ENCODE data around the gene BLTP2.
"Not testable (repeated sequence)": the region's sequence is repeated elsewhere in the genome, so short reads cannot be mapped to it uniquely, and the experiment has no call there.

Gene BLTP2

GRCh38 chr17:28646039-28646754, 1.2 kb upstream of the BLTP2 start:
- DNase-seq (ENCODE audit: low read depth) = no peak

DNA sequence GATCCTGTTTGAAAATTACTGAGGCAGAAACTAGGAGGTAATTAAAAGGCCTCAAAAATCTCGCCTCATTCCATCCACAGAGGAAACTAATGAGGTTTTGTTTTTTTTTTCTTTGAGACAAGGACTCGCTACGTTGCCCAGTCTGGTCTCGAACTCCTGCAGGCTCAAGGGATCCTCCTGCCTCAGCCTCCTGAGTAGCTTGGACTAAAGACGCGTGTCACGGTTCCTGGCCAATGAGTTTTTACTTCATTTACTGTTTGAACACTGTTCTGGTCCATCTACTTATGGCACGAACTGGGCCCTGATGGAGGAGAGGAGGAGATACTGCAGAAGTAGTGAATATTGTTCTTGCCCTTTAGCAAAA, 600 bp upstream of the BLTP2 start:
- DNase-seq (ENCODE audit: low read depth) = no peak

DNA sequence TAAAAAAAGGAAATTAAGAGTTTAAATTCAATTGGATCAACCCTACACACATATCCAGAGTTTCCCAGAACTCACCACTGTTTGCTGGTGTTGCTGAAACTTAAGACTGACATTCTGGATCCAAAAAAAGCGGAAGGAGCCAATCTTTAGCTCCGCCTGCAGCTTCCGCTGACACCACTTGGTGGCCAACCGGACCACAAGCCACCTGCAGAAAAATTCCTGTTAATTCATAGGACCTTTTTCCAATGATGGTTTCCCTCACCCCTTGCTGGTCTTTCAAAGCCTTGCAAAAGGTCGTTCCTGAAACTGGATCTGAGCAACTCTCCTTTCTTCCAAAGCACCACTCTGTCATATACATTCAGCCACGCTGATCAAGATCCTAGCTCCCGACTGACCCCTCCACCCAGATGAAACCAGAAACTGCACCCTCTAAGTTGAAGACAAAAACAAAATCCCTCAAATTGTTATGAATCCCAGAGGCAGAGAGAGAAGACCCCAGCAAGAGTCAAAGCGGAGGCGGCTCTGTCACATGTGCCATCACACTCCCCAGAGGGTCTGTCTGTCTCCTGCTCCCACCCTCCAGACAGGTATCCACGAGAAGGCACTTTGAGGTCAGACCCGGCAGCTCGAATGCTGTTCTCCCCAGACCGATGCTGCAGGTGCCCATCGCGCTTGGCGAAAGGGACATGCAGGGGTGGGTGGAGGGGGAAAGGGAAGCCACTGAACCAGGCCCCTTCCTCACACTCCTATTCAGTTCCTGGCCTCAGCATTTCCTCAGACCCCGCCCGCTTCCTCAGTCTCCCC, 773 bp downstream of the BLTP2 start:
- no peak for DNase-seq (ENCODE audit: low read depth)

DNA sequence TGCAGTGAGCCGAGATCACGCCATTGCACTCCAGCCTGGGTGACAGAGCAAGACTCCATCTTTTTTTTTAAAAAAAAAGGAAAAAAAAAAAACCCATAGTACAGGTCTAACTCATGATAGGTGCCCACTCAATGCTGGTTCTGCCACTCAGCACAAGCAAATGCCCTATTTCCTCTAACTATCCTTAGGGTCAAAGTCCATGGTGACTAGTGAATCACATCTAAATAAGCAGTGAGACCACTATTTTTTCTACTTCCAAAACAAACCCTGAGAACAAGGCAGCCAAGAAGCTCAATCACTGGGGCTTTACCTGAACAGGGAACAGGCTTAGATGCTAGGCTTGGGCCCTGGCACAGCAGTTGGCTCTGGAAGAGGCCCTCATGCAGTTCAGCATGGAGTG, 3.4 kb downstream of the BLTP2 start:
- DNase-seq (ENCODE audit: low read depth) = no peak

- no peak for DNase-seq (ENCODE audit: low read depth)
Observed at GRCh38 chr17:28635506-28635905, 9.5 kb downstream of the BLTP2 start.

GRCh38 chr17:28634206-28634865, 10.6 kb downstream of the BLTP2 start:
- DNase-seq (ENCODE audit: low read depth) = no peak

DNA sequence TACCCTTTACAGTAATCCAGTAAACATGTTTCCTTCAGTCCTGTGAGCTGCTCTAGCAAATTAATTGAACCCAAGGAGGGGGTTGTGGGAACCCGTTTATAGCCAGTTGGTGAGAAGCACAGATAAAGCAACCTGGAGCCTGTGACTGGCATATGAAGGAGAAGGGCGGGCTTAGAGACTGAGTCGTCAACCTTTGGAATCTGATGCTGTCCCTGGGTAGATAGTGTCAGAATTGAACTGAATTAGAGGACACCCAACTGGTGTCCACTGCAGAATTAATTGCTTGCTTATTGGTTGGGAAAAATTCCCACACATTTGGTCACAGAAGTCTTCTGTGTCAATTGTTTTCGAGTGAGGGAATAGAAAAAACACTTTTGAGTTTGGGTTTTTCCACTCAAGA, 18.1 kb downstream of the BLTP2 start:
- no peak for DNase-seq (ENCODE audit: low read depth)

- DNase-seq (ENCODE audit: low read depth) = no peak
Observed at GRCh38 chr17:28624148-28624547, 20.8 kb downstream of the BLTP2 start.

- no peak for DNase-seq (ENCODE audit: low read depth)
Observed at GRCh38 chr17:28623696-28624095, 21.3 kb downstream of the BLTP2 start.

DNA sequence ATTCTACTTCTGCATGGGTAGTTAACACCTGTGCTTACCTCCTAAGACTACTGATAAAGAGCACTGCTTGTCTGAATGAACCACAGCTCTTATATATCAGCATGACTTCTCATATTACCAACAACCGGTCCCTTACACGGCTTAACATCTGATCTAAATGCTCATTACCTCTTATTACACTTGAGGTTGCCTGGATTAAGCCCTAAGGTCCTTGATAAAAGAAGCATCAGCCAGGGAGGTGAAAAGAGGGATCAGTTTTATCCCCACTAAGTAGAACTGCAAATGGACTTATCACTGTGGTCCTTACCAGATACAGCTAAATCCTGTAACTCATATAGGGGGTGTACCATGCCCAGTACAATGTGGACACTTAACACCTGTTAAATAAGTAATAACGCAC, 22.8 kb downstream of the BLTP2 start:
- no peak for DNase-seq (ENCODE audit: low read depth)

DNA sequence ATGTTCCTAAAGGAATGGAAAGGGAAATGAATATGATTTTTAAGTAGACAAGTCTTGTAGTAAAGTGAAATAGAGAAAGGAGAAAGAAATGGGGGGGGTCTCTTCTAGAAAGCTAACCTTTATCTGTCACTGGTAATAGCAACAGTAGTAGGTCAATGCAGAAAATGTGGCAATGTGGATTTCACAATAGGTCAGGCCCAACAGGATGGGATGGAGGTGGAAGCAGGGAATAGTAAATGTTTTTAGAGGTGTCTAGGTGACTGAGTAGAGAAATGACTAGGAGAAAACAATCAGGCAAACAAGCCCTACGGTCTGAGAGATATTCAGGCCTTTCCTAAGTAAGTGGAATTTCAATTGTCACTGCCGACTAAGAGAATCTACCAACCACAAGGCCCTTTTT, 24.9 kb downstream of the BLTP2 start:
- DNase-seq (ENCODE audit: low read depth) = no peak

DNA sequence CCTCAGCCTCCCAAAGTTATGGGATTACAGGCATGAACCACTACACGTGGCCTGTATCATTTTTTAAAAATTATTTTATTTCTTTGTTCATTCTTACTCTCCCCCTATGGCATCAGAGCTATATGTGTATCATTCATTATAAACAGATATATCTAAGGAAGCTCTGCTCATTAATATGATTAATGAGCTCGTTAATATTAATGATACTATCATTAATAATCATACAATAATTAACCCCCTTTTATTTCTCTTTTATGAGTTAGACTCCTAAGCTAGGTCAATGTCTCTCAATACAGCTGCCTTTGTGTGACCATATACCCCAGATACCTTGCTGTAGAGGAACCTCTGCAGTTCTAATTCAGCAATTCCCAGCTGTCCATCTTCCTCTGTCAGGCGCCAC, 26.5 kb downstream of the BLTP2 start:
- DNase-seq (ENCODE audit: low read depth) = no peak

GRCh38 chr17:28616281-28616680, 28.7 kb downstream of the BLTP2 start:
- DNase-seq (ENCODE audit: low read depth) = no peak

DNA sequence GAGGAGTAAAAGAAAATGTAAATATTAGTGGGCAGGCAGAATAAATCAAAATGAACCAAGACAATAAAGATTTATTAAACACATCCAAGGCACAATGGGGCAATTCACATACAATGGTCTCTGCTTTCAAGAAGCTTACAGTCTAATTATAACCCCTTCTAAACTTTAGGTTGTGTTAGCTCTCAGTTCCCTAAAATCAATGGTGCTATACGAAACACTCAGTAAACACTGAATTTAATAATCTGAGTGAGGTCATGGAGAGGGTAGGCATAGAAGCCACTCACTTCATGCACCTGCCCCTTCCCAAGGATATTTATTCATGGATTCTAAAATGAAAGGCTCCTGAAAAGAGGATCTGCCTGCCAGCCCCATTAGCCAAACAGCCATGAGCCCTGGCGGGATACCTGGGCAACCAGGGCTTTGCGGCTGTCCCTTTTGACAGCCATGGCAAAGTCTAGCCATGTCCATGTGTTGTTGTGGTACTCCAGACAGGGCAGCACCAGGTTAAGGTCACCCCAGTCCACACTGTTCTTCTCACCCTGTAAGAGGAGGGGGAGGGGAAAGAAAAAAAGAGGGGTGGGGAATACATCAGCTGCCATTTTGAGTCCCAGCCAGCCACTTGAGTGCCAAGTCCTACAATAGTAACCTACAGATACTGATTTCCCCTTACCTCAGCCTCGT, 29.6 kb downstream of the BLTP2 start:
- DNase-seq (ENCODE audit: low read depth) = no peak

DNA sequence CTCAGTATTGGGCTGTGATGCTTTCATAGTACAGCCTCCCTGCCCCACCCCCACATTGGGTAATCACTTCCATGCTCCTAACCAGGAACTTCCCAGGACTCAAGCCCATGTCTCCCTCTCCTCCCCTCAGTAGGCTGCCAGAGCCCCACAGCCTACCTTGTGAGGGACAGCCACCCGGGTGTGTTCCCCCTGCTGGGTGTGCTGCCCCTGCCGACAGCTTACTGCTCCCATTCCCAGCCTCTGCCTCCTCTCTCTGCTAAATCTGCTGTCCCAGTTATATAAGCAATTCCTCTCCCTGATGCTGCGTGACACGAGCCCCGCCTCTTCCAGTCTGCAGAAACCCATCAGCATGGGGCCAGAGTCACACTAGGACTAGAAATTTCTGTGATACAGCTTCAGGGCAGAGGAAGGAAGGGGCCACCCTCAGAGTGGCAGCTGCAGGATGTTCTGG, 31.0 kb downstream of the BLTP2 start, which contains the start of gene RSKR:
RSKR (minus strand) TSS at position 255 of the 451 bp plus-strand sequence; CDS start at position 231, 24 bp downstream.
- no peak for DNase-seq (ENCODE audit: low read depth)

GRCh38 chr17:28612936-28613872, 31.8 kb downstream of the BLTP2 start:
- DNase-seq (ENCODE audit: low read depth) = no peak

DNA sequence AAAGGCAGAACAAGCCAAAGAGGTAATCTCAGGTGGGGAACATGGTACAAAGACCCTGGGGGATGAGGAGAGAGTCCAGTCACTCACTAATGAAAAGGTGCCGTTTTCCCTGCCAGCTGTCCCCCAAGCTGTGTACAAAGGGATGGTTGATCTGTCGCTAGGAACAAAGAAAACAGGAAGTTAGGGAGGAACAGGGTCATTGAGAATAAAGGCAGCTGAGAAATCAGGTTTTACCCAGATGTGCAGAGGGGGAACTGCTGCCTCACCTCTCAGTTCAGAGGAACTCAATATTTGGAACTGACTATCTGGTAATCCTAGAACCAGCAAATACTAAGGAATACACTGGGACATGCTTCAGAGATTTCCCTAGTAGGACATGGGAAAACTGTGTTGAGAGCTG, 32.4 kb downstream of the BLTP2 start:
- DNase-seq (ENCODE audit: low read depth) = no peak

GRCh38 chr17:28610376-28610775, 34.6 kb downstream of the BLTP2 start:
- DNase-seq (ENCODE audit: low read depth) = no peak

GRCh38 chr17:28604031-28604430, 40.9 kb downstream of the BLTP2 start:
- DNase-seq (ENCODE audit: low read depth) = not testable (repeated sequence)

GRCh38 chr17:28599311-28600184, 45.4 kb downstream of the BLTP2 start:
- peak; percentile 26 for DNase-seq (ENCODE audit: low read depth)

Data from stimulated activated CD8-positive, alpha-beta memory T cell treated with anti-CD3 and anti-CD28 coated beads, Interleukin-15, amount 100 ng/mL, for 1 hour (primary cell).